Transverse colon (tissue), 4 donors: Measurements from ENCODE around the gene SMAD3. TPM values are rescaled to one million over a fixed set of nuclear protein-coding genes. Genes with fewer than 3 reads are reported as not detected.

Source experiments
- DNase-seq: peaks from one replicate; pipeline ENCODE4 v3.0.0-alpha.2; 2019
- H3K27ac ChIP-seq, 4 donors: fragments of 200-600 bp; sonication (generic); 2 replicates each; pipeline ENCODE4 v1.5.1; 2016 to 2018; ENCODE audit warnings: inconsistent platforms in 4 of 4
- H3K27me3 ChIP-seq: fragments of 200-600 bp; sonication (generic); 2 replicates; pipeline ENCODE4 v1.5.1; 2017; ENCODE audit warnings: inconsistent platforms
- H3K36me3 ChIP-seq, 4 donors: fragments of 200-600 bp; sonication (generic); 2 replicates each; pipeline ENCODE4 v1.5.1; 2017 to 2019; ENCODE audit warnings: inconsistent platforms in 4 of 4
- H3K4me1 ChIP-seq, 4 donors: fragments of 200-600 bp; sonication (generic); 2 replicates each; pipeline ENCODE4 v1.5.1; 2017 to 2020; ENCODE audit warnings: inconsistent platforms in 4 of 4
- H3K4me3 ChIP-seq, 4 donors: fragments of 200-600 bp; sonication (generic); 1 replicate in 1 of 4; 2 replicates in 3 of 4; pipeline versions ENCODE4 v1.5.1 to v1.6.1; 2017 to 2019; ENCODE audit warnings: inconsistent platforms in 4 of 4
- H3K9me3 ChIP-seq, 2 donors: fragments of 200-600 bp; sonication (generic); 2 replicates each; pipeline ENCODE4 v1.5.1; 2017 to 2019; ENCODE audit warnings: inconsistent platforms in 2 of 2
- CTCF ChIP-seq, 5 experiments: fragments of 200-600 bp in 3 of 5; fragments of 450-650 bp in 2 of 5; sonication (generic) in 3 of 5; IDR thresholded peaks; 1 replicate in 2 of 5; 2 replicates in 3 of 5; pipeline ENCODE4 v1.5.1; 2016 to 2017; ENCODE audit warnings: antibody characterized with exemption in 5 of 5, inconsistent platforms in 3 of 5, mild to moderate bottlenecking in 2 of 5, moderate library complexity in 1 of 5
- EP300 ChIP-seq: sonication (generic); formaldehyde crosslinking; IDR thresholded peaks from one replicate; pipeline ENCODE4 v1.6.1; 2017; ENCODE audit warnings: antibody characterized with exemption, low read depth
- POLR2A ChIP-seq: fragments of 450-650 bp; IDR thresholded peaks from one replicate; pipeline ENCODE4 v1.6.1; 2016; ENCODE audit warnings: antibody characterized with exemption, mild to moderate bottlenecking, moderate library complexity
- POLR2AphosphoS5 ChIP-seq, 3 donors: sonication (generic); formaldehyde crosslinking; IDR thresholded peaks; one replicate each; pipeline ENCODE4 v1.6.1; 2016; ENCODE audit warnings: antibody characterized with exemption in 3 of 3
- WGBS, 2 donors: methylation state at CpG; one replicate each; pipeline ENCODE4 v1.1.5; 2018; ENCODE audit warnings: low coverage in 1 of 2; 5-methylcytosine and 5-hydroxymethylcytosine counted together
- in situ Hi-C, 4 donors: fragments of 200-750 bp; cut with MboI; loops; one replicate each; pipeline versions ENCODE4 v1.15.0 to v1.15.1; 2017; ENCODE audit warnings: low sequenced_read_pairs in 3 of 4, low pct_ligation_motif_present in 1 of 4, low pct_unique_long_range_greater_than_20kb in 1 of 4
- intact Hi-C: fragments of 100-400 bp; cut with DNase I; formaldehyde crosslinking; loops from one replicate; pipeline ENCODE4 v1.15.1; 2023; ENCODE audit warnings: low total_unique reads
- total RNA-seq, 4 donors: library from RNA; depleted of rRNA; stranded (reverse); fragments of >200 nt; gene quantifications; one replicate each; pipeline ENCODE4 v1.1.0, GENCODE V29; 2016

Gene SMAD3
- total RNA-seq, 4 donors from 2014 or later, result 30.9 to 65.1 (median 57.0) TPM

- intact Hi-C loops, result no loop called here
- no peak overlapping the region for H3K4me3 ChIP-seq
- H3K4me1 ChIP-seq, result peaks cover 0 to 31% (median 17%) of the 10 kb centered on the region in 4 donors
- H3K9me3 ChIP-seq, result no peaks in the 10 kb centered on the region
- no peak for DNase-seq
- no peaks in the 10 kb centered on the region for H3K36me3 ChIP-seq
- in situ Hi-C loops, result no loop called here
- WGBS, 2 donors, result 90 to 98% methylated on average over 2 to 6 of the region's 6 CpGs
- no peak overlapping the region for H3K27ac ChIP-seq
- TF ChIP-seq POLR2A (no peak), POLR2AphosphoS5 (IDR thresholded peaks at IDR 0.05) (no peak), CTCF (IDR thresholded peaks at IDR 0.05) (no peak), EP300 (no peak)
- no peaks in the 10 kb centered on the region for H3K27me3 ChIP-seq
Measured at GRCh38 chr15:67163180-67163579, 97.8 kb downstream of the SMAD3 start.

GRCh38 chr15:67164401-67164791, 99.0 kb downstream of the SMAD3 start:
- Histone ChIP-seq H3K9me3 (no peaks in the 10 kb centered on the region), H3K27me3 (no peaks in the 10 kb centered on the region), H3K4me3 (no peak overlapping the region), H3K36me3 (no peaks in the 10 kb centered on the region), H3K27ac (peak overlapping the region in 1 of 4 donors; percentile 1), H3K4me1 (peaks cover 0 to 31% (median 15%) of the 10 kb centered on the region in 4 donors)
- in situ Hi-C loops (no loop called here), intact Hi-C loops (no loop called here)
- TF ChIP-seq POLR2A (no peak), POLR2AphosphoS5 (IDR thresholded peaks at IDR 0.05) (no peak), CTCF (IDR thresholded peaks at IDR 0.05) (no peak), EP300 (no peak)
- WGBS, 2 donors, result 56% methylated on average over 5 of the region's 5 CpGs; no CpG with 5 or more reads in 1 of the 2 donors
- DNase-seq, result no peak

GRCh38 chr15:67164811-67165253, 99.4 kb downstream of the SMAD3 start:
- Histone ChIP-seq H3K27ac (peak overlapping the region in 1 of 4 donors; percentile 1), H3K9me3 (no peaks in the 10 kb centered on the region), H3K4me3 (no peak overlapping the region), H3K36me3 (peaks cover 0 to 1% (median 0%) of the 10 kb centered on the region in 4 donors), H3K27me3 (no peaks in the 10 kb centered on the region), H3K4me1 (peaks cover 0 to 31% (median 15%) of the 10 kb centered on the region in 4 donors)
- in situ Hi-C loops, result no loop called here
- TF ChIP-seq POLR2AphosphoS5 (IDR thresholded peaks at IDR 0.05) (no peak), POLR2A (no peak)
- intact Hi-C loops, result no loop called here
- no peak for DNase-seq
- WGBS, 2 donors, result 79% methylated on average over 15 of the region's 17 CpGs; no CpG with 5 or more reads in 1 of the 2 donors

- H3K27ac ChIP-seq, result peak overlapping the region in 1 of 4 donors; percentile 41
- DNase-seq, result no peak
- no peaks in the 10 kb centered on the region for H3K9me3 ChIP-seq
- intact Hi-C loops (no loop called here), in situ Hi-C loops (no loop called here)
- 91 to 92% methylated on average over 7 to 34 of the region's 34 CpGs for WGBS, 2 donors
- H3K4me1 ChIP-seq, result peaks cover 0 to 31% (median 15%) of the 10 kb centered on the region in 4 donors
- H3K4me3 ChIP-seq, result no peak overlapping the region
- H3K27me3 ChIP-seq, result no peaks in the 10 kb centered on the region
- TF ChIP-seq EP300, result no peak
- no peak for TF ChIP-seq POLR2AphosphoS5 (IDR thresholded peaks at IDR 0.05)
- no peak for TF ChIP-seq POLR2A
- no peak for TF ChIP-seq CTCF (IDR thresholded peaks at IDR 0.05)
- H3K36me3 ChIP-seq, result peaks cover 0 to 8% (median 0%) of the 10 kb centered on the region in 4 donors
Measured at GRCh38 chr15:67165254-67166253, 100.2 kb downstream of the SMAD3 start.
